ENCODE measurements around the gene SLC44A1.
A peak's percentile ranks its signal among the peaks of the same experiment; 100 is the strongest.

SLC44A1 gene

GRCh38 chr9:105447386-105447813, 202.9 kb downstream of the SLC44A1 start:
- Mint-ChIP-seq H3K36me3 (no peaks in the 10 kb centered on the region), H3K4me1 (peaks cover 10% of the 10 kb centered on the region), H3K9me3 (no peaks in the 10 kb centered on the region), H3K4me3 (peak overlapping the region; percentile 87), H3K27me3 (no peaks in the 10 kb centered on the region), H3K27ac (peak overlapping the region; percentile 4)

GRCh38 chr9:105447814-105448812, 203.7 kb downstream of the SLC44A1 start, which contains the start of gene FSD1L:
Gene FSD1L (plus strand): TSS chr9:105448034. CDS start chr9:105448221, 187 bp downstream.
- Mint-ChIP-seq H3K27me3 (no peaks in the 10 kb centered on the region), H3K9me3 (no peaks in the 10 kb centered on the region), H3K4me1 (peaks cover 10% of the 10 kb centered on the region), H3K27ac (peak within 1 kb of the TSS; percentile 4), H3K36me3 (no peaks in the 10 kb centered on the region), H3K4me3 (peak within 1 kb of the TSS; percentile 87)

GRCh38 chr9:105449081-105449480, 204.6 kb downstream of the SLC44A1 start:
- Mint-ChIP-seq H3K27ac (no peak overlapping the region), H3K36me3 (no peaks in the 10 kb centered on the region), H3K4me1 (peaks cover 10% of the 10 kb centered on the region), H3K27me3 (no peaks in the 10 kb centered on the region), H3K4me3 (peak overlapping the region; percentile 87), H3K9me3 (no peaks in the 10 kb centered on the region)

GRCh38 chr9:105452185-105452584, 207.7 kb downstream of the SLC44A1 start:
- Mint-ChIP-seq H3K9me3 (no peaks in the 10 kb centered on the region), H3K4me1 (peaks cover 10% of the 10 kb centered on the region), H3K36me3 (no peaks in the 10 kb centered on the region), H3K4me3 (no peak overlapping the region), H3K27me3 (no peaks in the 10 kb centered on the region), H3K27ac (peak overlapping the region; percentile 48)

GRCh38 chr9:105455836-105456475, 211.5 kb downstream of the SLC44A1 start:
- H3K4me3 Mint-ChIP-seq = no peak overlapping the region
- H3K27me3 Mint-ChIP-seq = peaks cover 1% of the 10 kb centered on the region
- peaks cover 4% of the 10 kb centered on the region for H3K36me3 Mint-ChIP-seq
- no peaks in the 10 kb centered on the region for H3K4me1 Mint-ChIP-seq
- H3K27ac Mint-ChIP-seq = no peak overlapping the region
- no peaks in the 10 kb centered on the region for H3K9me3 Mint-ChIP-seq

- H3K4me1 Mint-ChIP-seq = no peaks in the 10 kb centered on the region
- H3K27ac Mint-ChIP-seq = no peak overlapping the region
- no peak overlapping the region for H3K4me3 Mint-ChIP-seq
- no peaks in the 10 kb centered on the region for H3K9me3 Mint-ChIP-seq
- H3K27me3 Mint-ChIP-seq = peaks cover 1% of the 10 kb centered on the region
- peaks cover 4% of the 10 kb centered on the region for H3K36me3 Mint-ChIP-seq
Measured at GRCh38 chr9:105457560-105458294, 213.3 kb downstream of the SLC44A1 start.

GRCh38 chr9:105458404-105458803, 214.0 kb downstream of the SLC44A1 start:
- no peak overlapping the region for H3K4me3 Mint-ChIP-seq
- no peak overlapping the region for H3K27ac Mint-ChIP-seq
- H3K27me3 Mint-ChIP-seq = peaks cover 1% of the 10 kb centered on the region
- peaks cover 4% of the 10 kb centered on the region for H3K36me3 Mint-ChIP-seq
- no peaks in the 10 kb centered on the region for H3K9me3 Mint-ChIP-seq
- no peaks in the 10 kb centered on the region for H3K4me1 Mint-ChIP-seq

GRCh38 chr9:105459336-105459735, 214.9 kb downstream of the SLC44A1 start:
- H3K36me3 Mint-ChIP-seq = peaks cover 4% of the 10 kb centered on the region
- H3K4me3 Mint-ChIP-seq = no peak overlapping the region
- no peaks in the 10 kb centered on the region for H3K4me1 Mint-ChIP-seq
- peaks cover 1% of the 10 kb centered on the region for H3K27me3 Mint-ChIP-seq
- no peaks in the 10 kb centered on the region for H3K9me3 Mint-ChIP-seq
- no peak overlapping the region for H3K27ac Mint-ChIP-seq

GRCh38 chr9:105466898-105467455, 222.5 kb downstream of the SLC44A1 start:
- Mint-ChIP-seq H3K4me1 (no peaks in the 10 kb centered on the region), H3K4me3 (no peak overlapping the region), H3K36me3 (no peaks in the 10 kb centered on the region), H3K9me3 (no peaks in the 10 kb centered on the region), H3K27ac (no peak overlapping the region), H3K27me3 (no peaks in the 10 kb centered on the region)

GRCh38 chr9:105468875-105469274, 224.4 kb downstream of the SLC44A1 start:
- H3K4me1 Mint-ChIP-seq = no peaks in the 10 kb centered on the region
- no peaks in the 10 kb centered on the region for H3K36me3 Mint-ChIP-seq
- H3K27me3 Mint-ChIP-seq = no peaks in the 10 kb centered on the region
- H3K9me3 Mint-ChIP-seq = no peaks in the 10 kb centered on the region
- H3K4me3 Mint-ChIP-seq = no peak overlapping the region
- H3K27ac Mint-ChIP-seq = no peak overlapping the region

GRCh38 chr9:105473221-105473620, 228.8 kb downstream of the SLC44A1 start:
- Mint-ChIP-seq H3K4me1 (no peaks in the 10 kb centered on the region), H3K4me3 (no peak overlapping the region), H3K27me3 (no peaks in the 10 kb centered on the region), H3K36me3 (no peaks in the 10 kb centered on the region), H3K9me3 (no peaks in the 10 kb centered on the region), H3K27ac (no peak overlapping the region)

GRCh38 chr9:105475302-105475701, 230.9 kb downstream of the SLC44A1 start:
- no peak overlapping the region for H3K4me3 Mint-ChIP-seq
- no peaks in the 10 kb centered on the region for H3K9me3 Mint-ChIP-seq
- no peaks in the 10 kb centered on the region for H3K36me3 Mint-ChIP-seq

GRCh38 chr9:105479846-105480245, 235.4 kb downstream of the SLC44A1 start:
- no peak overlapping the region for H3K27ac Mint-ChIP-seq
- H3K27me3 Mint-ChIP-seq = peaks cover 3% of the 10 kb centered on the region
- H3K4me1 Mint-ChIP-seq = no peaks in the 10 kb centered on the region
- no peaks in the 10 kb centered on the region for H3K36me3 Mint-ChIP-seq
- H3K4me3 Mint-ChIP-seq = no peak overlapping the region
- no peaks in the 10 kb centered on the region for H3K9me3 Mint-ChIP-seq

More at GRCh38 chr9:105475302-105475701, 230.9 kb downstream of the SLC44A1 start:
- H3K27me3 Mint-ChIP-seq = no peaks in the 10 kb centered on the region
- H3K4me1 Mint-ChIP-seq = no peaks in the 10 kb centered on the region
- no peak overlapping the region for H3K27ac Mint-ChIP-seq

GRCh38 chr9:105483618-105484017, 239.2 kb downstream of the SLC44A1 start:
- Mint-ChIP-seq H3K4me1 (no peaks in the 10 kb centered on the region), H3K27me3 (peaks cover 3% of the 10 kb centered on the region), H3K27ac (no peak overlapping the region), H3K4me3 (no peak overlapping the region), H3K9me3 (no peaks in the 10 kb centered on the region), H3K36me3 (no peaks in the 10 kb centered on the region)

GRCh38 chr9:105484226-105484625, 239.8 kb downstream of the SLC44A1 start:
- H3K27ac Mint-ChIP-seq = no peak overlapping the region
- no peaks in the 10 kb centered on the region for H3K9me3 Mint-ChIP-seq
- no peaks in the 10 kb centered on the region for H3K4me1 Mint-ChIP-seq
- peaks cover 3% of the 10 kb centered on the region for H3K27me3 Mint-ChIP-seq
- no peak overlapping the region for H3K4me3 Mint-ChIP-seq
- H3K36me3 Mint-ChIP-seq = no peaks in the 10 kb centered on the region
